Osteocyte (in vitro differentiated cells): ENCODE results near the gene KRT7. TPM values are rescaled to one million over a fixed set of nuclear protein-coding genes. Genes with fewer than 3 reads are reported as not detected.

Source experiments
- DNase-seq: peaks from one replicate; pipeline ENCODE4 v3.0.0; 2021; ENCODE audit warnings: mixed read lengths; ENCODE audit not compliant: unreplicated experiment; ENCODE audit errors: extremely low spot score
- H3K27ac Mint-ChIP-seq: one replicate; pipeline ENCODE4 v1.8.0; 2021; ENCODE audit warnings: mild to moderate bottlenecking, mixed read lengths; ENCODE audit not compliant: unreplicated experiment
- H3K27me3 Mint-ChIP-seq: one replicate; pipeline ENCODE4 v1.8.0; 2021; ENCODE audit warnings: mixed read lengths; ENCODE audit not compliant: unreplicated experiment
- H3K36me3 Mint-ChIP-seq: one replicate; pipeline ENCODE4 v1.8.0; 2021; ENCODE audit warnings: mixed read lengths; ENCODE audit not compliant: unreplicated experiment
- H3K4me1 Mint-ChIP-seq: one replicate; pipeline ENCODE4 v1.8.0; 2021; ENCODE audit warnings: mixed read lengths; ENCODE audit not compliant: unreplicated experiment
- H3K4me3 Mint-ChIP-seq: one replicate; pipeline ENCODE4 v1.8.0; 2021; ENCODE audit warnings: mild to moderate bottlenecking, moderate library complexity, mixed read lengths; ENCODE audit not compliant: unreplicated experiment
- H3K9me3 Mint-ChIP-seq: one replicate; pipeline ENCODE4 v1.8.0; 2021; ENCODE audit warnings: mixed read lengths; ENCODE audit not compliant: unreplicated experiment
- total RNA-seq: library from RNA; stranded (reverse); gene quantifications from 2 replicates; pipeline ENCODE4 v1.2.1, GENCODE V29; 2021
- TF ChIP-seq, protein P1 (sequence below): fragments of 200-600 bp; sonication (generic); IDR thresholded peaks from 2 replicates; pipeline ENCODE4 v1.5.0; 2021; ENCODE audit warnings: antibody characterized with exemption, mild to moderate bottlenecking, moderate library complexity

KRT7 gene
- total RNA-seq, 1 donor from 2014 or later, result 168 TPM

DNA sequence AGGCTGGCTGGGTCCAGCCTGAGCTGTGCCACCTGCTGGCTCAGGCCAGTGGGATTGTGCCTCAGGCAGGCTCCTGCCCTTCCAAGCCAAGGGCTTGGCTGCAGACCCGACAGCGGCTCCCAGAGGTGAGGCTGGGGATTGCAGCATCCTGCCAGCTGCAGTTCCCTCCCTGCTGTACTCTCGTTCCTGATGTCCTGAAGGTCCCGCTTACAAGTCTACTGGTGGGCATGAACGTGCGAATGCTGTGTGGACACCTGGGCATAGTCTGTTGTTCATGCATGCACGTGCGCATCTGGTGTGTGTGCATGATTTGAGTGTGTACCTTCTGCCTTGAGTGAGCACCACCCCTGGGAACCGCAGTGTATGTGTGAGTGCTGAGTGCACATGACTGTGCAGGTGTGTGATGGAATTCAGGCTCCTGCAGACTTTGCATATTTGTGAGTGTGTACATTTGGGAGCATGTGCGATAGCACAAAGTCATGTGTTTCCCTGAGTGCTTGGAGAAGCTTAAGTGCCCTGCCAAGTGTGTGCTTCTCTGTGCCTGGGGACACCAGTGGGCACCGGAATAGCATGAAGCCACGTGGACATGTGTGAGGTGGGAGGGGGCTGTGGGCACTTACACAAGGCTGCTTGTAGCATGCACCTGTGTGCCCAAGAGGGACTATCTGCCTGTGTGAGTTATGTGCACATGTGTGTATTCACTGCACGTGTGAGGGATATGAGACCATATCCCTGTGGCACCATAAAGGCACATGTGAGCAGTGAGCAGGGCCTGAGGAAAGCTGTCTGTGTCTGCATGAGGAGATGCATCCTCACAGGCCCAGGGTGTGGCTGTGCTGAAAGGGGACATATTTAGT lies 19.3 kb upstream of the KRT7 start:
- no peaks in the 10 kb centered on the region for H3K36me3 Mint-ChIP-seq
- H3K9me3 Mint-ChIP-seq, result no peaks in the 10 kb centered on the region
- H3K4me3 Mint-ChIP-seq, result no peak overlapping the region
- DNase-seq, result peak; percentile 94
- H3K4me1 Mint-ChIP-seq, result peaks cover 44% of the 10 kb centered on the region
- H3K27me3 Mint-ChIP-seq, result no peaks in the 10 kb centered on the region
- no peak overlapping the region for H3K27ac Mint-ChIP-seq
- TF ChIP-seq, protein P1, sequence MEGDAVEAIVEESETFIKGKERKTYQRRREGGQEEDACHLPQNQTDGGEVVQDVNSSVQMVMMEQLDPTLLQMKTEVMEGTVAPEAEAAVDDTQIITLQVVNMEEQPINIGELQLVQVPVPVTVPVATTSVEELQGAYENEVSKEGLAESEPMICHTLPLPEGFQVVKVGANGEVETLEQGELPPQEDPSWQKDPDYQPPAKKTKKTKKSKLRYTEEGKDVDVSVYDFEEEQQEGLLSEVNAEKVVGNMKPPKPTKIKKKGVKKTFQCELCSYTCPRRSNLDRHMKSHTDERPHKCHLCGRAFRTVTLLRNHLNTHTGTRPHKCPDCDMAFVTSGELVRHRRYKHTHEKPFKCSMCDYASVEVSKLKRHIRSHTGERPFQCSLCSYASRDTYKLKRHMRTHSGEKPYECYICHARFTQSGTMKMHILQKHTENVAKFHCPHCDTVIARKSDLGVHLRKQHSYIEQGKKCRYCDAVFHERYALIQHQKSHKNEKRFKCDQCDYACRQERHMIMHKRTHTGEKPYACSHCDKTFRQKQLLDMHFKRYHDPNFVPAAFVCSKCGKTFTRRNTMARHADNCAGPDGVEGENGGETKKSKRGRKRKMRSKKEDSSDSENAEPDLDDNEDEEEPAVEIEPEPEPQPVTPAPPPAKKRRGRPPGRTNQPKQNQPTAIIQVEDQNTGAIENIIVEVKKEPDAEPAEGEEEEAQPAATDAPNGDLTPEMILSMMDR, result peak; percentile 92

DNA sequence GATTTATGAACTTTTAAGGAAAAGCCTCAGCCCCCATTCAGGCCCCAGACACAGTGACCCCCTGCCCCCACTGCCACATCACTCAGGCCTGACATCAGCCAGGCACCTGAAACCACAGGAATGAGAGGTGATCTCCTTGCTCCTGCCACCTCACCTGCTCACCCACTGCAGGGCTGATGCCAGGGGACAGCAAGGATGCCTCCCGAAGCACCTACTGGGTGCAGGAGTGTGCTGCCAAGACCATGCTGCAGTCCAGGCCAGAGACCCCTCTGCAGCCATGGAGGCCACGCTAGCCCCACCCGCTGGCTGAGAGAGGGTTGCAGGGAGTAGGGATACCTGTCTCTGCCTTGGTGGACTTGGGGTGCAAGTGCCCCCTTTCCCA lies 18.6 kb upstream of the KRT7 start:
- H3K4me1 Mint-ChIP-seq, result peaks cover 44% of the 10 kb centered on the region
- no peaks in the 10 kb centered on the region for H3K36me3 Mint-ChIP-seq
- TF ChIP-seq, protein P1, result no peak
- H3K27ac Mint-ChIP-seq, result no peak overlapping the region
- no peaks in the 10 kb centered on the region for H3K9me3 Mint-ChIP-seq
- DNase-seq, result no peak
- no peak overlapping the region for H3K4me3 Mint-ChIP-seq
- H3K27me3 Mint-ChIP-seq, result no peaks in the 10 kb centered on the region

GRCh38 chr12:52215587-52216031 lies 17.4 kb upstream of the KRT7 start:
- DNase-seq, result no peak
- H3K27ac Mint-ChIP-seq, result no peak overlapping the region
- H3K4me1 Mint-ChIP-seq, result peaks cover 46% of the 10 kb centered on the region
- no peaks in the 10 kb centered on the region for H3K9me3 Mint-ChIP-seq
- no peaks in the 10 kb centered on the region for H3K36me3 Mint-ChIP-seq
- no peaks in the 10 kb centered on the region for H3K27me3 Mint-ChIP-seq
- TF ChIP-seq, protein P1, result no peak
- no peak overlapping the region for H3K4me3 Mint-ChIP-seq

- Mint-ChIP-seq H3K36me3 (no peaks in the 10 kb centered on the region), H3K9me3 (no peaks in the 10 kb centered on the region), H3K27me3 (no peaks in the 10 kb centered on the region), H3K4me1 (peaks cover 42% of the 10 kb centered on the region), H3K4me3 (no peak overlapping the region), H3K27ac (no peak overlapping the region)
- no peak for DNase-seq
- TF ChIP-seq, protein P1, result no peak
Measured at GRCh38 chr12:52216100-52216499, 16.9 kb upstream of the KRT7 start.

DNA sequence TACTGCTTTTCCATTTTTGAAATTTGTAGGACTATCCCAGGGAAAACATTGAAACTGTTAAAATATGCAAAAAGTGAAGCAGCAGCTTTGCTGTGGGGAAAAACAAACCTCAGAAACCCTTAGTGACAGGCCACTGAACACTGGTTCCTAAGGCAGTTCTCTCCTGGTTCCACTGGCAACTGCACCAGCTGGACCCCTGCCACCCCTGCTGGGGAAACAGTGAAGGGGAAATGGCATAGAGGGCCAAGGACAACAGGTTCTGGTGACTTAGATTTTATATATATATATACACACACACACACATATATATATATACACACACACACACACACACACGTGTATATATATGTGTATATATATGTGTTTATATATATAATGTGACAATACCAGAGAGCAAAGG lies 16.2 kb upstream of the KRT7 start:
- no peak for DNase-seq
- Mint-ChIP-seq H3K36me3 (no peaks in the 10 kb centered on the region), H3K4me1 (peaks cover 40% of the 10 kb centered on the region), H3K9me3 (no peaks in the 10 kb centered on the region), H3K4me3 (no peak overlapping the region), H3K27me3 (no peaks in the 10 kb centered on the region), H3K27ac (no peak overlapping the region)
- TF ChIP-seq, protein P1, result no peak
